HL-60/S4 treated with phorbol 12-myristate 13-acetate at 8.2 ng/mL for 4 days and 3 days (cell line): ENCODE data around the gene EIF2S3B.
"Not testable (repeated sequence)": the region's sequence is repeated elsewhere in the genome, so short reads cannot be mapped to it uniquely, and the experiment has no call there.

Experiments used
- in situ Hi-C: fragments of 300-500 bp; cut with MboI; formaldehyde crosslinking; loops from 2 replicates; pipeline ENCODE4 v1.15.0; 2022; ENCODE audit warnings: low sequenced_read_pairs

EIF2S3B gene

GRCh38 chr12:10505620-10506019 lies at the start of gene EIF2S3B:
EIF2S3B (plus strand) TSS chr12:10505890; CDS start chr12:10505903, 13 bp downstream.
- in situ Hi-C loops = no loop called here

DNA sequence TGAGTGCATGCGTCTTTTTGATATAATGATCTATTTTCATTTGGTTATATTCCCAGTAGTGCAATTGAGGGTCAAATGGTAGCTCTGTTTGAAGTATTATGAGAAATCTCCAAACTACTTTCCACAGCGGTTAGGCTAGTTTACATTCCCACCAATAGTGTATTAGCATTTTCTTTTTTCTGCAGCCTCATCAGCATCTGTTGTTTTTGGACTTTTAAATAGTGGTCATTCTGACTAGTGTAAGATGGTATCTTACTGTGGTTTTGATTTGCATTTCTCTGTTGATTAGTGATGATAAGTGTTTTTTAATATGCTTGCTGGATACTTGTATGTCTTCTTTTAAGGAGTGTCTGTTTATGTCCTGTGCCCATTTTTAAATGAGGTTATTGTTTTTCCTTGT lies 48.8 kb upstream of the EIF2S3B start:
- in situ Hi-C loops = no loop called here

DNA sequence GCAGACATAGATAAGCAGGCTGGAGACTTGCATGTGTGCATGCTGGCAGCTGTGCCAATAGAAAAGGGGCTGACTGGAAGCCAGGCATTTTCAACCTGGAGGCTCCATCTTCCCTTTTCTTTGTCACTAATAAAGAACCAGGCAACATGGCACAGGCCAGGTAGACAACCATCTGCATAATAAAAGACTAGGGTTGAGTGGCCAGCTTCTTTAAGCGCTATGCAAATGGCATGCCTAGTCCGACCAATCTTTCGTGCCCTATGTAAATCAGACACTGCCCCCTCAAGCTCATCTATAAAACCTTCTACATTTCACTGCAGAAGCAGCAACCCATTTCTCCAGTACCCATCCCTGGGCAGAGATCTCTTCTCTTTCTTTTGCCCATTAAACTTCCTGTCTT lies 47.9 kb upstream of the EIF2S3B start:
- in situ Hi-C loops = no loop called here

DNA sequence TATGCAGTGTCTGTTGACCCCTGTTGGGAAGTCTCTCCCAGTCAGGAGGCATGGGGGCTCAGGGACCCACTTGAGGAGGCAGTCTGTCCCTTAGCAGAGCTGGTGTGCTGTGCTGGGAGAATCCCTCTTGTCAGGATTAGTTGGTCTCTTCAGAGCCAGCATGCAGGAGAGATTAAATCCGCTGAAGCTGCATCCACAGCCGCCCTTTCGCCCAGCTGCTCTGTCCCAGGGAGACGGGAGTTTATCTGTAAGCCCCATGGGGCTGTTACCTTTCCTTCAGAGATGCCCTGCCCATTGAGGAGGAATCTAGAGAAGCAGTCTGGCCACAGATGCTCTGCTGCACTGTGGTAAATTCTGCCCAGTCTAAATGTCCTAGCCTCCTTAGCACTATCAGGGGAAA lies 39.4 kb upstream of the EIF2S3B start:
- in situ Hi-C loops = no loop called here

DNA sequence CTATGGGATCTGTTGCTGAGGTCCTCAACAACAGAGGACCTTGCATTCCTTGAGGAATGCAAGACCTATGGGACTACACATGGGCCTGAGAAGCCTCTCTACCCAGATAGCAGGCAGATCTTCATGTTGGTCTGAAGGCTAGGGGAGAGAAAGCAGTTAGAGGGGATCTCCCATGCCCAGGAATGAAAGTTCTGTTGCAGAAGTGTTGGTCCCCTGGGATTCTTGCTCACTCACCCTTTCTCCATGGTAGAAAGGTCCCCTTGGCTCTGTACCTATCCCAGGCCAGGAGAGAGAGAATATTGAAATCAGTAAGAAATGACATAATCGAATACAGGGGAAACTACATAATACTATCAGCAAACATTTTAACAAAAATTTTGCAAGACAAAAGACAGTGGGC lies 36.0 kb upstream of the EIF2S3B start:
- in situ Hi-C loops = no loop called here

- in situ Hi-C loops = not testable (repeated sequence)
Measured at GRCh38 chr12:10472808-10473207, 32.9 kb upstream of the EIF2S3B start.

GRCh38 chr12:10481901-10482300 lies 23.8 kb upstream of the EIF2S3B start:
- in situ Hi-C loops = not testable (repeated sequence)

GRCh38 chr12:10487328-10487727 lies 18.4 kb upstream of the EIF2S3B start:
- in situ Hi-C loops = not testable (repeated sequence)

DNA sequence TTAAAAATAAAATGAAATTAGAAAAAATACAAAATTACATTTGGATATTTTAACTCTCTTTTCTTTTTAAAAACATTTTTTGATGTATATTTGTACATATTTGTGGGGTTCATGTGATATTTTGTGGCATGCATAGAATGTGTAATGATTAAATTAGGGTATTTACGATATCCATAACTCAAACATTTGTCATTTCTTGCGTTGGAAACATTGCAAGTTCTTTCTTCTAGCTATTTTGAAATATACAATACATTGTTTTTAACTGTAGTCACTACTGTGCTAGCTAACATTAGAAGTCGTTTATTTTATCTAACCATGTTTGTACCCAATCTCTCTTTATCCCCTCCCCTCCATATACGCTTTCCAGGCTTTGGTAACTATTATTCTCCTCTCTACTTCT lies 13.9 kb upstream of the EIF2S3B start:
- in situ Hi-C loops = no loop called here

GRCh38 chr12:10497602-10498001 lies 8.1 kb upstream of the EIF2S3B start:
- in situ Hi-C loops = no loop called here

- in situ Hi-C loops = no loop called here
Measured at GRCh38 chr12:10498042-10498441, 7.6 kb upstream of the EIF2S3B start.

GRCh38 chr12:10501030-10501429 lies 4.7 kb upstream of the EIF2S3B start:
- in situ Hi-C loops = no loop called here

DNA sequence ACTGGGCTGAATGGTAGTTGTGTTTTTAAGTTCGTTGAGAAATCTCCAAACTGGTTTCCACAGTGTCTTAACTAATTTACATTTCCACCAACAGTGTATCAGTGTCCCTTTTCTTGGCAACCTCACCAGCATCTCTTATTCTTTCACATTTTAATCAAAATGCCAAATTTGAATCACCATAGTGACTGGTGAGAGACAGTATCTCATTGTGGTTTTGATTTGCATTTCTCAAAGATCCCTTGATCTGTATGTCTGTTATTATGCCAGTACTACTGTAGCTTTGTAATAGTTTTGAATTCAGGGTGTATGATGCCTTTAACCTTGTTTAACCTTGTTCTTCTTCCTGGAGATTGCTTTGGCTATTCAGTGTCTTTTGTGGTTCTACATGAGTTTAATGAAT lies 2.2 kb upstream of the EIF2S3B start:
- in situ Hi-C loops = no loop called here

DNA sequence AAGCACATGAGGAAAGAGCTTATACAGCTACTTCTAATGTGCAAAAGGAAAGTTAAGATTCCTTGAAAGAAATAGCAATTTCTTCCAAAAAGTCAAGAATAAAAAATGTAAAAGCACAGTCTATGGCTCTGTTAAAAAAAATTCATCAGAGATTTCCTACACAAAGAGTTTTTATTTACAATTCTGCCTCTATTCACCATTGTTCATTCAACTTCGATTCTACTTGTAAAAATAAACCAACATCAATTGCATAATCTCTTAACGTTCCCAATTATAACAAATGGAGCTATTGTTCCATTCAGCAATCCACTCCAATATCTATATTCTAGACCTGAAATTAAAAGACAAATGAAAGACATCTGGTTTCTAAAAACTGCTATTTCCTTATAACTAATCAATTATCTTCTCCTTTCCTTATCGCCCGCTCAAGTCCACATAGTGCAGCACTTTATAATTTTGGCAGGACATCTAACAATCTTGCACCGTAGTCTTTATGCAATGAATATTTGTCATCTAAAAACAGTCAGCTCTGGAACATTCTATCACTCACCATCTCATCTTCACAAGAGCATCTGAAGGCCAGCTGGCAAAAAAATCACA lies 6.2 kb downstream of the EIF2S3B start:
- in situ Hi-C loops = no loop called here

- in situ Hi-C loops = no loop called here
Measured at GRCh38 chr12:10512798-10513197, 7.1 kb downstream of the EIF2S3B start.

GRCh38 chr12:10521555-10521954 lies 15.9 kb downstream of the EIF2S3B start:
- in situ Hi-C loops = no loop called here

- in situ Hi-C loops = no loop called here
Measured at GRCh38 chr12:10528174-10528953, 22.7 kb downstream of the EIF2S3B start.

GRCh38 chr12:10529603-10530002 lies 23.9 kb downstream of the EIF2S3B start:
- in situ Hi-C loops = no loop called here

- in situ Hi-C loops = no loop called here
Measured at GRCh38 chr12:10537721-10538120, 32.0 kb downstream of the EIF2S3B start.

DNA sequence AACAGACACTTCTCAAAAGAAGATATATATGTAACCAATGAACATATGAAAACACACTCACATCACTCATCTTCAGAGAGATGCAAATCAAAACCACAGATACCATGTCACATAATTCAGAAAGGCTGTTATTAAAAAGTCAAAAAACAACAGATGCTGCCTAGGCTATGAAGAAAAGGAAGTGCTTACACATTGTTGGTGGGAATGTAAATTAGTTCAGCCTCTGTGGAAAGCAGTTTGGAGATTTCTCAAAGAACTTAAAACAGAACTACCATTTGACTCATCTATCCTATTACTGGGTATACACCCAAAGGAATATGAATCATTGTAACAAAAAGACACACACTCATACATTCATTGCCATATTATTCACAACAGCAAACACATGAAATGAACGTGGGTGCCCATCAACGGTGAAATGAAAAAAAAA lies 35.1 kb downstream of the EIF2S3B start:
- in situ Hi-C loops = no loop called here

DNA sequence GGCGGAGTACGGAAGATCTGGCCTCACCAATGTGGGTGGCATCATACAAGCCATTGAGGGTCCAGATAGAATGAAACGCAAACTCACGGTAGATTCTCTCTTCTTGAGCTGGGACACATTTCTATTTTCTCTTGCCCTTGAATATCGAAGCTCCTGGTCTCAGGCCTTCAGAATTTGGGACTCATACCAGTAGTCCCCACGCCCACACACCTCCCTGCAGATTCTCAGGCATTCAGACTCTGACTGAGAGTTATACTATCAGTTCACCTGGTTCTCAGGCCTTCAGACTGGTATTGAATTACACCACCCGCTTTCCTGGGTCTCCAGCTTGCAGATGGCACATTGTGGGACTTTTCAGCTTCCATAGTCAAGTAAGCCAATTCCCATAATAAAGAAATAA lies 37.8 kb downstream of the EIF2S3B start:
- in situ Hi-C loops = no loop called here

- in situ Hi-C loops = loop anchor here (25.0 kb wide), 2 partner anchors 189 to 314 kb away; no protein-coding TSS in a partner anchor
Measured at GRCh38 chr12:10551375-10551774, 45.7 kb downstream of the EIF2S3B start.
